AG20443 (cell line): ENCODE results near the gene HSD17B2.
"Not testable (repeated sequence)": the region's sequence is repeated elsewhere in the genome, so short reads cannot be mapped to it uniquely, and the experiment has no call there.

Experiments used
- DNase-seq: peaks from one replicate; pipeline ENCODE4 v3.0.0; 2012; ENCODE audit warnings: low spot score, mixed read lengths

HSD17B2 gene

GRCh38 chr16:82081264-82081663 is 46.2 kb downstream of the HSD17B2 start:
- DNase-seq = no peak

DNA sequence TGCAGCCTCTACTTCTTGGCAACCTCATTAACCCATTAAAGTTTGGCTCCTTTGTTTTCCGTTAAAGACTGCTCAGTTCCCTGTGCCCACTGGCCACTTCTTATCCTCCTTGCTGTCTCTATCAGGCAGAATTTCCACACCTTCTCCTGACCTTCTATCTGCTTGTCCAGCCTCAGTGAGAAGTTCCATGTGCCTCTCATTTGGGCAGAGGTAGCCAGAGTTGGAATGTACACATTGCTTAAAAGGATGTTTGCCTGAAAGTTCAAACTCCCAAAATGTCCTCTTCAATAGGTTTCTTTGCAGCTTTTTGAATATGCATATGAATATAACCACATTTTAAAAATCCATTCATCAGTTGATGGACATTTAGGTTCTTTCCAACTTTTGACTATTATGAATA is 47.0 kb downstream of the HSD17B2 start:
- DNase-seq = no peak

- no peak for DNase-seq
Observed at GRCh38 chr16:82082543-82083244, 47.6 kb downstream of the HSD17B2 start.

DNA sequence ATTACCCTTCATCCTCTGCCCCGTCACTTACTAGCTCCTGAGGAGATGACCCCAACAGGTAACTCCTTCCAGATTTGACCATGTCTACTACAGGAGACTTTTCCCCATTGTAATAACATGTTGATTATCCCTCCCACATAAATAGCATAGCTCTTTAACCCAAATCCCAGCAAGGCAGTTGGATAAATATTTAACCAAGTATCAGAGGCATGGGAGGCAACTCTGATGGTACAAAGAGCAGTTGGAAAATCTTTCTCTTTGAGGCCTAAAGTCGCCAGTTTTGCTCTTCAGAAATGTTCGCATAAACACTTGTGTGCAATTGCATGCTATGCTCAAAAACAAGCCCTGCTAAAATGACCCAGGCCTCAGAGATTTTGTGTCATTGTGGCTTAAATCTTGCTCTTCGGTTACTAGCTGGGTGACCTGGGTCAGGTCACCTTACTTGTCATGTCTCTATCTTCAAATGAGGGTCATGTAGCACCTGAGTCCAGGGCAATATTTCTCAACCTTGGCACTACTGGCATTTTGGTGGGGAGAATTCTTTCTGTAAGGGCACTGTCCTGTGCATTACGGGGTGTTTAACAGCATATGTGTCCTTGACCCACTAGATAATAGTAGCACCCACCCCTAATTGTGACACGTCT is 48.8 kb downstream of the HSD17B2 start:
- DNase-seq = no peak

- DNase-seq = no peak
Observed at GRCh38 chr16:82085011-82085779, 50.1 kb downstream of the HSD17B2 start.

DNA sequence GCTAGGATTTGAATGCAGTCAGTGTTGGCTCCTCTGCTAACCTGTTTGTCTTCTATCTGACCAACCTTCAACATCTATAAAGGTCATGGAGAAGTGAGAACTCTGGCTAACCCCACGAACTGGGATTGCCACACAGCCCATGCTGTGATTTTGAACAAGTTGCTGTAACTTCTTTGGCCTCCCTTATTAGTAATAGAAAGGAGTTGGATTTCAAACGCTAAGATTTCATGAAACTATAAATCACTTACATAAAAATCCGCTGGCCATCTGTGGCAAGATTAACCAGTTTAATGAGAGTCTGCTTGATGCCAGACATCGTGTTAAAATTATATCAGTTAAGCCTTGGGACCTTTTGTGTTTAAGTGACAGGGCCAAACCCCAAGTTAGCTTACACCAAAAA is 53.4 kb downstream of the HSD17B2 start:
- no peak for DNase-seq

- peak; percentile 35 for DNase-seq
Observed at GRCh38 chr16:82091241-82091640, 56.2 kb downstream of the HSD17B2 start.

DNA sequence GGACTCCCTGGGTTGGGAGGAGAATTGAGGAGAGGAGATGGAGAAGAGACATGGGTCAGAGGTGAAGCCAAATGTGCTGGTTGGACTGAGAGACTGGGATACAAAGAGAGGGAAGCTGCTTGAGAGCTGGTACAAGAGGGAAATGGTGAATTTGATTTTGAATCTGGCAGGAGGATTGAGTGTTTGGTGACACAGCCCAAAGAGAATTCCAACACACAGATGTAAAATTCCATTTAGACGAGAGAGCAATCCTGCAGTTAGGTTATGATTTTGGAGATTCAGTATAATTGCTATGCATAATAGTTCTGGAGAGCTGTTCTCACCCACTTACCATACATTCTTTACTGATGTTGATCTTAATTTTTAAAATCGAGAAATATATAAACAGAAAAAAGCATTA is 57.7 kb downstream of the HSD17B2 start:
- DNase-seq = no peak

DNA sequence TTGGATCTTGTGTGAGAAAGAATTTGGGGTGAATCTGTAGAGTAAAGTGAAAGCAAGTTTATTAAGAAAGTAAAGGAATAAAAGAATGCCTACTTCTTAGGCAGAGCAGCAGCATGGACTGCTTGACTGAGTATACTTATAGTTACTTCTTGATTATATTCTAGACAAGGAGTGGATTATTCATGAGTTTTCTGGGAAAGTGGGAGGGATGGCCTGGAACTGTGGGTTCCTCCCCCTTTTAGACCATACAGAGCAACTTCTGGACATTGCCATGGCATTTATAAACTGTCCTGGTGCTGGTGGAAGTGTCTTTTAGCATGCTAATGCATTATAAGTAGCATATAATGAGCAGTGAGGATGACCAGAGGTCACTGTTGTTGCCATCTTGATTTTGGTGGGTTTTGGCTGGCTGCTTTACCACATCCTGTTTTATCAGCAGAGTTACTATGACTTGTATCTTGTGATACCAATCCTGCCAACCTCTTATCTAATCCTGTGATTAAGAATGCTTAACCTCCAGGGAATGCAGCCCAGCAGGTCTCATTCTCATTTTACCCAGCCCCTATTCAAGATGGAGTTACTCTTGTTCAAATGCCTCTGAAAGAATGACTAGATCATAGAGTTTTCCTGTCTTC is 58.7 kb downstream of the HSD17B2 start:
- no peak for DNase-seq

- no peak for DNase-seq
Observed at GRCh38 chr16:82094942-82095540, 60.0 kb downstream of the HSD17B2 start.

DNA sequence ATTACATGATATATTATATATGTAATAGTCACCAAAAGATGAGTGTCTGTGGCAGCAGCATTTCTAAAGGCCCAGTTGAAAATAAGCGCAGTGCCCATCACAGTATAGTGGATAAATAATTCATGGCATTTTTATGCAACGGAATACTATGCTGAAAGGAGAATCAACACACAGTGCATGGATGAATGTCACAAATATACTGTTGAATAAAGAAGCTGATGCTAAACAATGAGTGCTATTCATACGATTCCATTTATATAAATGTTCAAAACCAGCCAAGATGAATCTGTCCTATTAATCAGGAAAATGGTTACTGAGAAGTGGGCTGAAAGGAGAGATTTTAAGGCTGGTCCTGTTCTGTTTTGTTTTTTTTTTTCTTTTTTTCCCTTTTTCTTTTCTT is 61.6 kb downstream of the HSD17B2 start:
- no peak for DNase-seq

DNA sequence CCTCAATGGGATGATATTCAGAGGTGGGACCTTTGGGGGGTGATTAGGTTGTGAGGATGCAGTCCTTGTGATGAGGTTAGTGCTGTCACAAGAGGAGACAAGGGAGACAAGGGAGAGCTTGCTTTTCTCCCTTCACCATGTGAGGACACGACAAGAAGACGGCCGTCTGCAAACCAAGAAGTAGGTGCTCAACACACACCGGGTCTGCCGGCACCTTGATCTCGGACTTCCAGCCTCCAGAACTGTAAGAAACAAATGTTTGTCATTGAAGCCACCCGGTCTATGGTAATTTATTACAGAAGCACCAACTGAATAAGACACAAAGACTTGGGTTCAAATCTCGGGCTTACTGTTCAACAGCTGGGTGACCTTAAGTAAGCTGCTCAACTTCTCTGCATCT is 70.1 kb downstream of the HSD17B2 start:
- DNase-seq = no peak

DNA sequence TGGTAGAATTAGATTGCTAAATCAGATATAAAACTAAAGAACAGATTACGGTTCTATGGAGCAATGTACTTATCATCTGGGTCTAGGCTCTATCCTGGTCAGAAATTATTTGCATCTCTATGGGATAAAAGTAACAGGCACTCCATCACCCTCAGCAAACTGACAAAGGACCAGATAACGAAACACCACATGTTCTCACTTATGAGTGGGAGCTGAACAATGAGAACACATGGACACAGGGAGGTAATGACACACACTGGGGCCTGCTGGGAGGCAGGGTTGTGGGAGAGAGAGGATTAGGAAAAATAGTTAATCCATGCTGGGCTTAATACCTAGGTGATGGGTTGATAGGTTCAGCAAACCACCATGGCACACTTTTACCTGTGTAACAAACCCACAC is 73.0 kb downstream of the HSD17B2 start:
- no peak for DNase-seq

- no peak for DNase-seq
Observed at GRCh38 chr16:82108774-82109173, 73.7 kb downstream of the HSD17B2 start.

DNA sequence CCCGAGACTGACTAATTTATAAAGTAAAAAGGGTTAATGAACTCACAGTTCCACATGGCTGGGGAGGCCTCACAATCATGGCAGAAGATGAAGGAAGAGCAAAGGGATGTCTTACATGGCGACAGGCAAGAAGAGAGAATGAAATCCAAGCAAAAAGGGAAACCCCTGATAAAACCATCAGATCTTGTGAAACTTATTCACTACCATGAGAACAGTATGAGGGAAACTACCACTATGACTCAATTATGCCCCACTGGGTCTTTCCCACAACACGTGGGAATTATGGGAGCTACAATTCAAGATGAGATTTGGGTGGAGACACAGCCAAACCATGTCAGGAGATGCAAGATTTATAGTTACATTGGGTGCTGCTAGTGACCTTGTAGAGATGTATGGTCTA is 74.2 kb downstream of the HSD17B2 start:
- DNase-seq = not testable (repeated sequence)

GRCh38 chr16:82111944-82112343 is 76.9 kb downstream of the HSD17B2 start:
- DNase-seq = no peak

- DNase-seq = no peak
Observed at GRCh38 chr16:82113741-82114140, 78.7 kb downstream of the HSD17B2 start.

DNA sequence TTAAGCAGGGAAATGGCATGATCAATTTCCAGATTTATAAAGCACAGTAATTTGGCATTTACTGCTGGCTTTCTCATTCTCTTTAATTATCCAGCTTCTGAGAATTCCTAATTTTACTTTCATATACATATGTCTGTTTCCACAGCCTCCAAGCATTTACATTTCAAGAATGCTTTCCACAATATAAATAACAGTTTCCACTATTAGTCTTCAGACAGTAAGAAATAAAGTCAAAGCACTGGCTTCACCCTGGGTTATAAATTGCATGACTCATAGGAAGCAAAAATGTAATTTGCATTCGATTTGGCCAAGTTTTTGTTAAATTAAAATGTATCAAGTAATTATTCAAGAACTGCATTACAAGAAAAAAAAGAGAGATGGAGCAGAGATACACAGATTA is 81.5 kb downstream of the HSD17B2 start:
- no peak for DNase-seq

GRCh38 chr16:82118749-82119148 is 83.7 kb downstream of the HSD17B2 start:
- DNase-seq = no peak

DNA sequence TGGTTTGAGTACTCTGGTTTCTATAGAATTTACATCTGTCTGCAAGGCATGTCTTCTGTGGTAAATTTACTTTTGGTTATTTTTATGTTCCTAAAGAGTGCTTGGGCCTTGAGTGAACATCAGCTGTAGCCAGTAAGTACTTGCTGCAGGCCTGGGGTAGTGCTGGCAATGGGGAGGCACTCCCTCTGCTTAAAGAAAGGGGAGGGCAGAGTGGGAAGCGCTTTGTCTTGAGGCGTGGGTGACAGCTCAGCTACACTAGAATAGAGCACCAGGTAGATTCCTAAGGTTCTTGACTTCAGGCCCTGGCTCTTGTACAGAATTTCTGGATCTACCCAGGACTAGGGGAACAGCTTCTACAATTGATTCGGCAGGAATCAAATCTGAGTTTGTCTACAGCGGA is 84.4 kb downstream of the HSD17B2 start:
- no peak for DNase-seq

DNA sequence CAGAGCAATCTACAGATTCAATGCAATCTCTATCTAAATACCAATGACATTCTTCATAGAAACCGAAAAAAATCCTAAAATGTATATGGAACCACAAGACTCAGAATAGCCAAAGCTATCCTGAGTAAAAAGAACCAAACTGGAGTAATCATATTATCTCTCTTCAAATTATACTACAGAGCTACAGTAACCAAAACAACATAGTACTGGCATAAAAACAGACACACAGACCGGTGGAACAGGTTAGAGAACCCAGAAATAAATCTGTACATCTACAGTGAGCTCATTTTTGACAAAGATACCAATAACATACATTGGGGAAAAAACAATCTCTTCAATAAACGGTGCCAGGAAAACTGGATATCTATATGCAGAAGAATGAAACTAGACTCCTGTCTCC is 89.6 kb downstream of the HSD17B2 start:
- DNase-seq = no peak

DNA sequence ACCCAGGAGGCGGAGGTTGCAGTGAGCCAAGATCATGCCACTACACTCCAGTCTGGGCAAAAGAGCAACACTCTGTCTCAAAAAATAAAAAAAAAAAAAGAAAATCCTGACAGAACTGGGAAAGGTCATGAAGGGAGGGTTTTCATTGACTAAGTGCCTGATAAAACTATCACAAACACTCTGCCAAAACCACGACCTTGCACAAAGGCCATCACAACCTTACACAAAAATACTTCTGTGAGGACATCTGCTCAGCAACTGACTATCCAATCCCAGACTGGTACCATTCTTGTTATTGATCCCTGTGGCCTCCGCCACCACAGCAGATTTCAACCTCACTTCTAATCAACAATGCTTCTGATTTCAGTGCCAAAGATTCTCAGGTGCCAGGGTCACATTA is 94.8 kb downstream of the HSD17B2 start:
- DNase-seq = no peak
